Heart left ventricle (tissue), 13 donors: Measurements from ENCODE around the gene CCDC82.

ENCODE experiments used
- POLR2A ChIP-seq, 2 donors: fragments of 450-650 bp; IDR thresholded peaks; one replicate each; pipeline ENCODE4 v1.6.1; 2017; ENCODE audit warnings: antibody characterized with exemption in 2 of 2, mild to moderate bottlenecking in 2 of 2, moderate library complexity in 2 of 2
- TF ChIP-seq, protein P1 (sequence below), 12 donors: fragments of 200-600 bp; sonication (generic) in 4 of 12; IDR thresholded peaks; one replicate each; pipeline versions ENCODE4 v1.5.0 to v1.8.0; 2018 to 2022; ENCODE audit warnings: antibody characterized with exemption in 12 of 12, mild to moderate bottlenecking in 5 of 12
- donor health status: ischemic (EF 13 %, LVEDD 7.1; RV severe dilation, severe dysfunction).
- donor health status: DM: no; HTN: yes; CAD: no.
- donor health status: DM: no; HTN: no; CAD: no.
- donor health status: ischemic (EF 25% LVEDD 6.9; RV normal size, moderate dysfunction).
- donor health status: ischemic (EF 25% LVEDD 5.7; RV mildly dilated, moderate dysfunction).
- donor health status: ischemic (EF 35%, LVEDD 5.7; RV mildly dilated, moderate dysfunction).
- donor health status: nonischemic (EF 11% LVEDD 7.7; RV severe dilation, severe dysfunction).
- donor health status: DM: yes; HTN: yes; CAD: no.
- donor health status: PGD.
- donor health status: ischemic (EF 29% LVEDD 5.4; RV normal size, mild dysfunction).
- donor health status: nonischemic (EF 23%, LVEDD 6.1; RV moderate dilation, normal function).

GRCh38 chr11:96316869-96317268 is 72.8 kb downstream of the CCDC82 start:
- TF ChIP-seq, protein P1, sequence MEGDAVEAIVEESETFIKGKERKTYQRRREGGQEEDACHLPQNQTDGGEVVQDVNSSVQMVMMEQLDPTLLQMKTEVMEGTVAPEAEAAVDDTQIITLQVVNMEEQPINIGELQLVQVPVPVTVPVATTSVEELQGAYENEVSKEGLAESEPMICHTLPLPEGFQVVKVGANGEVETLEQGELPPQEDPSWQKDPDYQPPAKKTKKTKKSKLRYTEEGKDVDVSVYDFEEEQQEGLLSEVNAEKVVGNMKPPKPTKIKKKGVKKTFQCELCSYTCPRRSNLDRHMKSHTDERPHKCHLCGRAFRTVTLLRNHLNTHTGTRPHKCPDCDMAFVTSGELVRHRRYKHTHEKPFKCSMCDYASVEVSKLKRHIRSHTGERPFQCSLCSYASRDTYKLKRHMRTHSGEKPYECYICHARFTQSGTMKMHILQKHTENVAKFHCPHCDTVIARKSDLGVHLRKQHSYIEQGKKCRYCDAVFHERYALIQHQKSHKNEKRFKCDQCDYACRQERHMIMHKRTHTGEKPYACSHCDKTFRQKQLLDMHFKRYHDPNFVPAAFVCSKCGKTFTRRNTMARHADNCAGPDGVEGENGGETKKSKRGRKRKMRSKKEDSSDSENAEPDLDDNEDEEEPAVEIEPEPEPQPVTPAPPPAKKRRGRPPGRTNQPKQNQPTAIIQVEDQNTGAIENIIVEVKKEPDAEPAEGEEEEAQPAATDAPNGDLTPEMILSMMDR (IDR thresholded peaks at IDR 0.05) = no peak
- TF ChIP-seq POLR2A (IDR thresholded peaks at IDR 0.05) = no peak
